Measurements from ENCODE around the gene KIR2DL1. TPM values are rescaled to one million over a fixed set of nuclear protein-coding genes. Genes with fewer than 3 reads are reported as not detected.
"Not testable (repeated sequence)": the region's sequence is repeated elsewhere in the genome, so short reads cannot be mapped to it uniquely, and the experiment has no call there.

The KIR2DL1 gene
- not detected for total RNA-seq (ENCODE audit: unreplicated experiment)
- long read RNA-seq = 0 reads

GRCh38 chr19:54769646-54770045, at the start of gene KIR2DL1:
TSS of gene KIR2DL1 (plus strand) at chr19:54769793. CDS start at chr19:54769851, 58 bp downstream.
- peaks cover 11% of the 10 kb centered on the region for H3K27me3 Mint-ChIP-seq (ENCODE audit: unreplicated experiment)
- not testable (repeated sequence) for H3K4me1 Mint-ChIP-seq (ENCODE audit: low read depth, unreplicated experiment); H3K4me3 Mint-ChIP-seq (ENCODE audit: unreplicated experiment); H3K27ac Mint-ChIP-seq (ENCODE audit: unreplicated experiment); DNase-seq
- peaks cover 21% of the 10 kb centered on the region for H3K9me3 Mint-ChIP-seq (ENCODE audit: unreplicated experiment)
- peaks cover 25% of the 10 kb centered on the region for H3K36me3 Mint-ChIP-seq (ENCODE audit: unreplicated experiment)

DNA sequence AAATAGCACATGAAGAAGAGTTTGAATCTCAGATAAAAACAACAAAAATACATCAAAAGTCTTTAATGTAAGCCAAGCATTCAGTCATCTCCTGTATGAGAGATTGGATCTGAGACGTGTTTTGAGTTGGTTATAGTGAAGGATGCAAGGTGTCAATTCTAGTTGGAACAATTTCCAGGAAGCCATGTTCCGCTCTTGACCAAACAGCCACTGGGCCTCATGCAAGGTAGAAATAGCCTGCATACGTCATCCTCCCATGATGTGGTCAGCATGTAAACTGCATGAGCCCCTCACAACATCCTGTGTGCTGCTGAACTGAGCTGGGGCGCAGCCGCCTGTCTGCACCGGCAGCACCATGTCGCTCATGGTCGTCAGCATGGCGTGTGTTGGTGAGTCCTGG, 45.5 kb upstream of the KIR2DL1 start, which contains the start of gene KIR3DL3:
Gene KIR3DL3, plus strand, starts transcription at position 301 of the 400 bp plus-strand sequence. Its CDS starts 55 bp downstream, at position 356.
- H3K27ac Mint-ChIP-seq (ENCODE audit: unreplicated experiment) = no peak within 1 kb of the TSS
- H3K4me1 Mint-ChIP-seq (ENCODE audit: low read depth, unreplicated experiment) = no peaks in the 10 kb centered on the region
- no peak for DNase-seq
- H3K36me3 Mint-ChIP-seq (ENCODE audit: unreplicated experiment) = peaks cover 31% of the 10 kb centered on the region
- peaks cover 29% of the 10 kb centered on the region for H3K9me3 Mint-ChIP-seq (ENCODE audit: unreplicated experiment)
- peaks cover 4% of the 10 kb centered on the region for H3K27me3 Mint-ChIP-seq (ENCODE audit: unreplicated experiment)
- TF ChIP-seq, protein P1, sequence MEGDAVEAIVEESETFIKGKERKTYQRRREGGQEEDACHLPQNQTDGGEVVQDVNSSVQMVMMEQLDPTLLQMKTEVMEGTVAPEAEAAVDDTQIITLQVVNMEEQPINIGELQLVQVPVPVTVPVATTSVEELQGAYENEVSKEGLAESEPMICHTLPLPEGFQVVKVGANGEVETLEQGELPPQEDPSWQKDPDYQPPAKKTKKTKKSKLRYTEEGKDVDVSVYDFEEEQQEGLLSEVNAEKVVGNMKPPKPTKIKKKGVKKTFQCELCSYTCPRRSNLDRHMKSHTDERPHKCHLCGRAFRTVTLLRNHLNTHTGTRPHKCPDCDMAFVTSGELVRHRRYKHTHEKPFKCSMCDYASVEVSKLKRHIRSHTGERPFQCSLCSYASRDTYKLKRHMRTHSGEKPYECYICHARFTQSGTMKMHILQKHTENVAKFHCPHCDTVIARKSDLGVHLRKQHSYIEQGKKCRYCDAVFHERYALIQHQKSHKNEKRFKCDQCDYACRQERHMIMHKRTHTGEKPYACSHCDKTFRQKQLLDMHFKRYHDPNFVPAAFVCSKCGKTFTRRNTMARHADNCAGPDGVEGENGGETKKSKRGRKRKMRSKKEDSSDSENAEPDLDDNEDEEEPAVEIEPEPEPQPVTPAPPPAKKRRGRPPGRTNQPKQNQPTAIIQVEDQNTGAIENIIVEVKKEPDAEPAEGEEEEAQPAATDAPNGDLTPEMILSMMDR (IDR thresholded peaks at IDR 0.05; ENCODE audit: partially characterized antibody, unreplicated experiment) = no peak
- H3K4me3 Mint-ChIP-seq (ENCODE audit: unreplicated experiment) = no peak within 1 kb of the TSS

- TF ChIP-seq, protein P1 (IDR thresholded peaks at IDR 0.05; ENCODE audit: partially characterized antibody, unreplicated experiment) = no peak
- Mint-ChIP-seq H3K27ac (ENCODE audit: unreplicated experiment) (no peak overlapping the region), H3K9me3 (ENCODE audit: unreplicated experiment) (peaks cover 30% of the 10 kb centered on the region), H3K27me3 (ENCODE audit: unreplicated experiment) (peaks cover 4% of the 10 kb centered on the region), H3K4me3 (ENCODE audit: unreplicated experiment) (no peak overlapping the region), H3K36me3 (ENCODE audit: unreplicated experiment) (peaks cover 32% of the 10 kb centered on the region), H3K4me1 (ENCODE audit: low read depth, unreplicated experiment) (no peaks in the 10 kb centered on the region)
- DNase-seq = no peak
Observed at GRCh38 chr19:54724644-54725043, 44.9 kb upstream of the KIR2DL1 start.

DNA sequence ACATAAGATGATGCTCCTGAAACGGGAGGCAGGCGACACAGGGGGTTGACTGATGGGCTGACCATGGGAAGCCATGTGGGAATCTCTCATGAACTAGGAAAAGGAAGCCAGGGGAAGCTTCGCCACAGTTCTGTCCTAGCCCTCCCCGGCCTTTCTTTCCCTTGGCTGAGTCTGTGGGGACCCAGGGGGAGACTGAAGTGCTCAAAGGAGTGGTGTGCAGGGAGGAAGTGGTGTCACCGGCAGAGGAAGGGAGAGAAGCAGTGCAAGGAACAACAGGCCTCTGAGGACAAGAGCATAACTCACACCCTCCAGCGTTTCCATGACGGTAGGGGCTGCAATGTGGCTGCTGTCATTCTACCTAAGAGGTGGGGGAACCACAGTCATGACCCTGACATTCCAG, 44.3 kb upstream of the KIR2DL1 start:
- Mint-ChIP-seq H3K4me1 (ENCODE audit: low read depth, unreplicated experiment) (no peaks in the 10 kb centered on the region), H3K27ac (ENCODE audit: unreplicated experiment) (no peak overlapping the region), H3K36me3 (ENCODE audit: unreplicated experiment) (peaks cover 32% of the 10 kb centered on the region), H3K27me3 (ENCODE audit: unreplicated experiment) (peaks cover 4% of the 10 kb centered on the region), H3K4me3 (ENCODE audit: unreplicated experiment) (no peak overlapping the region), H3K9me3 (ENCODE audit: unreplicated experiment) (peaks cover 30% of the 10 kb centered on the region)
- DNase-seq = no peak
- TF ChIP-seq, protein P1 (IDR thresholded peaks at IDR 0.05; ENCODE audit: partially characterized antibody, unreplicated experiment) = no peak

DNA sequence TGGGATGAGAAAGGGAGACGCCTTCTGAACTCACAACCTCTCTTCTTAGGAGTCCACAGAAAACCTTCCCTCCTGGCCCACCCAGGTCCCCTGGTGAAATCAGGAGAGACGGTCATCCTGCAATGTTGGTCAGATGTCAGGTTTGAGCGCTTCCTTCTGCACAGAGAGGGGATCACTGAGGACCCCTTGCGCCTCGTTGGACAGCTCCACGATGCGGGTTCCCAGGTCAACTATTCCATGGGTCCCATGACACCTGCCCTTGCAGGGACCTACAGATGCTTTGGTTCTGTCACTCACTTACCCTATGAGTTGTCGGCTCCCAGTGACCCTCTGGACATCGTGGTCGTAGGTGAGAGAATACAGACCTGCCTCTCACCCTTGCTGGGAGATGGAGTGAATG, 42.0 kb upstream of the KIR2DL1 start:
- TF ChIP-seq, protein P1 (IDR thresholded peaks at IDR 0.05; ENCODE audit: partially characterized antibody, unreplicated experiment) = no peak
- Mint-ChIP-seq H3K4me1 (ENCODE audit: low read depth, unreplicated experiment) (no peaks in the 10 kb centered on the region), H3K9me3 (ENCODE audit: unreplicated experiment) (peaks cover 32% of the 10 kb centered on the region), H3K4me3 (ENCODE audit: unreplicated experiment) (no peak overlapping the region), H3K27me3 (ENCODE audit: unreplicated experiment) (peaks cover 6% of the 10 kb centered on the region), H3K36me3 (ENCODE audit: unreplicated experiment) (peaks cover 42% of the 10 kb centered on the region), H3K27ac (ENCODE audit: unreplicated experiment) (no peak overlapping the region)
- DNase-seq = no peak
